Coronary artery (tissue), 2 donors: ENCODE measurements around the gene PCMTD2.

ENCODE experiments used
- DNase-seq: peaks from one replicate; pipeline ENCODE4 v3.0.0-alpha.2; 2017; ENCODE audit warnings: low spot score
- H3K27ac ChIP-seq, 2 donors: fragments of 200-600 bp; sonication (generic); one replicate each; pipeline ENCODE4 v1.5.1; 2016 to 2019
- H3K4me3 ChIP-seq: fragments of 200-600 bp; sonication (generic); 2 replicates; pipeline ENCODE4 v1.5.1; 2016; ENCODE audit warnings: mild to moderate bottlenecking, moderate library complexity
- CTCF ChIP-seq: fragments of 200-600 bp; sonication (generic); IDR thresholded peaks from one replicate; pipeline ENCODE4 v1.5.1; 2019; ENCODE audit warnings: antibody characterized with exemption

Gene PCMTD2

GRCh38 chr20:64255361-64256281, at the start of gene PCMTD2:
Gene PCMTD2 (plus strand): TSS chr20:64255748. CDS start chr20:64259966, 4,218 bp downstream.
- peak within 1 kb of the TSS; percentile 93 for H3K4me3 ChIP-seq
- peak; percentile 84 for DNase-seq
- H3K27ac ChIP-seq: peak within 1 kb of the TSS; percentile 68 to 93
- TF ChIP-seq CTCF: no peak

GRCh38 chr20:64206614-64207013, 48.9 kb upstream of the PCMTD2 start:
- no peak for TF ChIP-seq CTCF
- Histone ChIP-seq H3K4me3 (no peak overlapping the region), H3K27ac (no peak overlapping the region)
- no peak for DNase-seq

GRCh38 chr20:64207641-64208590, 47.6 kb upstream of the PCMTD2 start:
- H3K4me3 ChIP-seq: no peak overlapping the region
- DNase-seq: no peak
- H3K27ac ChIP-seq: no peak overlapping the region
- no peak for TF ChIP-seq CTCF

GRCh38 chr20:64209148-64209547, 46.4 kb upstream of the PCMTD2 start:
- no peak for DNase-seq

GRCh38 chr20:64210656-64211369, 44.7 kb upstream of the PCMTD2 start:
- H3K27ac ChIP-seq: no peak overlapping the region
- TF ChIP-seq CTCF: no peak
- H3K4me3 ChIP-seq: no peak overlapping the region
- DNase-seq: no peak

More at GRCh38 chr20:64209148-64209547, 46.4 kb upstream of the PCMTD2 start:
- no peak for TF ChIP-seq CTCF
- Histone ChIP-seq H3K4me3 (no peak overlapping the region), H3K27ac (no peak overlapping the region)

- H3K27ac ChIP-seq: no peak overlapping the region
- no peak for TF ChIP-seq CTCF
- no peak for DNase-seq
- no peak overlapping the region for H3K4me3 ChIP-seq
These were observed 43.5 kb upstream of the PCMTD2 start for GRCh38 chr20:64211874-64212658.
